ENCODE measurements around the gene ZNF496.

- TF ChIP-seq POLR2A (IDR thresholded peaks at IDR 0.05; ENCODE audit: low read depth) (no peak), CTCF (IDR thresholded peaks at IDR 0.05) (no peak), POLR2AphosphoS5 (IDR thresholded peaks at IDR 0.05) (no peak)
These were observed 45.5 kb downstream of the ZNF496 start for GRCh38 chr1:247286134-247286670.

Data from esophagus muscularis mucosa (tissue), 3 donors.